Left renal cortex interstitium (tissue), 4 donors: ENCODE data around the gene PRELP. TPM values are rescaled to one million over a fixed set of nuclear protein-coding genes. Genes with fewer than 3 reads are reported as not detected.
A peak's percentile ranks its signal among the peaks of the same experiment; 100 is the strongest.
"Not testable (repeated sequence)": the region's sequence is repeated elsewhere in the genome, so short reads cannot be mapped to it uniquely, and the experiment has no call there.

Experiments
- DNase-seq, 4 donors: peaks; one replicate each; pipeline ENCODE4 v3.0.0-alpha.2; 2013; ENCODE audit warnings: low read depth in 4 of 4, low spot score in 2 of 4, missing footprints in 1 of 4
- polyA plus RNA-seq, 4 donors: library from polyadenylated mRNA; unstranded; fragments of 120-200 nt; gene quantifications; one replicate each; pipeline ENCODE4 v1.2.1, GENCODE V29; 2013; ENCODE audit not compliant: insufficient read length in 4 of 4

PRELP gene
- polyA plus RNA-seq, 4 donors = 2.0 to 5.5 (median 4.0) TPM

GRCh38 chr1:203504400-203505250 is 29.0 kb downstream of the PRELP start:
- DNase-seq = peak in 3 of 4 donors; percentile 53 to 77 (median 61)

GRCh38 chr1:203505526-203506204 is 30.1 kb downstream of the PRELP start:
- no peak for DNase-seq

- DNase-seq = no peak
These were observed 31.4 kb downstream of the PRELP start for GRCh38 chr1:203506858-203507626.

- no peak for DNase-seq
These were observed 32.2 kb downstream of the PRELP start for GRCh38 chr1:203507759-203508158.

GRCh38 chr1:203508463-203509073 is 33.0 kb downstream of the PRELP start:
- DNase-seq = no peak

GRCh38 chr1:203509135-203509534 is 33.5 kb downstream of the PRELP start:
- no peak for DNase-seq

GRCh38 chr1:203511513-203511912 is 35.9 kb downstream of the PRELP start:
- DNase-seq = no peak

- DNase-seq = no peak
These were observed 36.3 kb downstream of the PRELP start for GRCh38 chr1:203511930-203512329.

GRCh38 chr1:203512517-203512847 is 36.9 kb downstream of the PRELP start:
- no peak for DNase-seq

GRCh38 chr1:203512848-203513584 is 37.4 kb downstream of the PRELP start:
- no peak for DNase-seq

- DNase-seq = no peak
These were observed 38.0 kb downstream of the PRELP start for GRCh38 chr1:203513585-203514031.

- DNase-seq = no peak
These were observed 40.6 kb downstream of the PRELP start for GRCh38 chr1:203516184-203516583.

- no peak for DNase-seq
These were observed 41.3 kb downstream of the PRELP start for GRCh38 chr1:203516906-203517305.

GRCh38 chr1:203517426-203518110 is 42.0 kb downstream of the PRELP start:
- DNase-seq = no peak

- not testable (repeated sequence) for DNase-seq
These were observed 42.5 kb downstream of the PRELP start for GRCh38 chr1:203518139-203518538.

GRCh38 chr1:203518541-203518940 is 42.9 kb downstream of the PRELP start:
- DNase-seq = no peak

GRCh38 chr1:203519053-203519840 is 43.6 kb downstream of the PRELP start:
- no peak for DNase-seq

GRCh38 chr1:203519896-203520295 is 44.3 kb downstream of the PRELP start:
- DNase-seq = no peak

GRCh38 chr1:203520315-203520714 is 44.7 kb downstream of the PRELP start:
- no peak for DNase-seq
